ENCODE results near the gene GABPB2.

GABPB2 gene

DNA sequence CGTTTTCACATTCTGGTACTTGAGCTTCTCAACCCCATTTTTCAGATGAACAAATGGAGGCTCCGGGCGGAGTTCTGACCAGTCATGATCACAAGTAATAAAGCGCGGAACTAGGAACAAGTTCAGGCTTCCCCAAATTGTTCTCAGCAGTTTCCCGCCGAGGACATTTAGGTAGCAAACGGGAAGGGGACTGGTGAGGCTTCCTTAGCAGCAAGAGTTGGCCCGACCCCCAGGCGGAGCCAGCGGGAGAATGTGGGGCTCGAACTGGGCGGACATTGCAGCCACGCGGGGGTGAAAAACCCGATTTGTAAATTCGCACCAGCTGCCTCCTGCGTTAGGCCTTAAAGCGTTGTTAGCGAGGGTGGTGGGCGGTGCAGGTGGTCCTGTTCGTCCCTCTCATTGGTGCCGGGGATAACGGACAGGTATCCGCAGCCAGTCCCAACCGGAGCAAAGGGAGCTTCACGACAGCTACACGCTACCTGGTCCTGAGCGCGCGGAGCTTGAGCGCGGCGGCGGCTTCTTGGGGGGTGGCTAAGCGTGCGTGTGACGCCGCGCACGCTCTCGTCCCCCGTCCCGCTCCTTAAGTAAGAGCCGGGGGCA, 60.5 kb downstream of the GABPB2 start:
- H3K79me2 ChIP-seq (ENCODE audit: low read length), result no peaks in the 10 kb centered on the region
- no peak overlapping the region for H2AFZ ChIP-seq (ENCODE audit: low read depth, low read length)
- no peak overlapping the region for H3K27ac ChIP-seq (ENCODE audit: low read length)
- no peak overlapping the region for H3K4me3 ChIP-seq (ENCODE audit: low read length)
- H3K4me1 ChIP-seq (ENCODE audit: low read length), result no peaks in the 10 kb centered on the region
- H3K36me3 ChIP-seq (replicated peaks; ENCODE audit: low read depth, low read length), result no peaks in the 10 kb centered on the region
- TF ChIP-seq, protein P1, sequence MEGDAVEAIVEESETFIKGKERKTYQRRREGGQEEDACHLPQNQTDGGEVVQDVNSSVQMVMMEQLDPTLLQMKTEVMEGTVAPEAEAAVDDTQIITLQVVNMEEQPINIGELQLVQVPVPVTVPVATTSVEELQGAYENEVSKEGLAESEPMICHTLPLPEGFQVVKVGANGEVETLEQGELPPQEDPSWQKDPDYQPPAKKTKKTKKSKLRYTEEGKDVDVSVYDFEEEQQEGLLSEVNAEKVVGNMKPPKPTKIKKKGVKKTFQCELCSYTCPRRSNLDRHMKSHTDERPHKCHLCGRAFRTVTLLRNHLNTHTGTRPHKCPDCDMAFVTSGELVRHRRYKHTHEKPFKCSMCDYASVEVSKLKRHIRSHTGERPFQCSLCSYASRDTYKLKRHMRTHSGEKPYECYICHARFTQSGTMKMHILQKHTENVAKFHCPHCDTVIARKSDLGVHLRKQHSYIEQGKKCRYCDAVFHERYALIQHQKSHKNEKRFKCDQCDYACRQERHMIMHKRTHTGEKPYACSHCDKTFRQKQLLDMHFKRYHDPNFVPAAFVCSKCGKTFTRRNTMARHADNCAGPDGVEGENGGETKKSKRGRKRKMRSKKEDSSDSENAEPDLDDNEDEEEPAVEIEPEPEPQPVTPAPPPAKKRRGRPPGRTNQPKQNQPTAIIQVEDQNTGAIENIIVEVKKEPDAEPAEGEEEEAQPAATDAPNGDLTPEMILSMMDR (IDR thresholded peaks at IDR 0.05; ENCODE audit: low read depth, low read length), result no peak
- TF ChIP-seq EZH2phosphoT487 (IDR thresholded peaks at IDR 0.05; ENCODE audit: low read depth), result no peak
- no peak overlapping the region for H3K4me2 ChIP-seq (ENCODE audit: low read length)
- H3K9ac ChIP-seq (ENCODE audit: low read length), result no peak overlapping the region
- no peaks in the 10 kb centered on the region for H4K20me1 ChIP-seq (ENCODE audit: insufficient read depth, low read length)
- no peaks in the 10 kb centered on the region for H3K27me3 ChIP-seq (ENCODE audit: low read depth, low read length)
- no peaks in the 10 kb centered on the region for H3K9me3 ChIP-seq (ENCODE audit: insufficient read depth, low read length)

DNA sequence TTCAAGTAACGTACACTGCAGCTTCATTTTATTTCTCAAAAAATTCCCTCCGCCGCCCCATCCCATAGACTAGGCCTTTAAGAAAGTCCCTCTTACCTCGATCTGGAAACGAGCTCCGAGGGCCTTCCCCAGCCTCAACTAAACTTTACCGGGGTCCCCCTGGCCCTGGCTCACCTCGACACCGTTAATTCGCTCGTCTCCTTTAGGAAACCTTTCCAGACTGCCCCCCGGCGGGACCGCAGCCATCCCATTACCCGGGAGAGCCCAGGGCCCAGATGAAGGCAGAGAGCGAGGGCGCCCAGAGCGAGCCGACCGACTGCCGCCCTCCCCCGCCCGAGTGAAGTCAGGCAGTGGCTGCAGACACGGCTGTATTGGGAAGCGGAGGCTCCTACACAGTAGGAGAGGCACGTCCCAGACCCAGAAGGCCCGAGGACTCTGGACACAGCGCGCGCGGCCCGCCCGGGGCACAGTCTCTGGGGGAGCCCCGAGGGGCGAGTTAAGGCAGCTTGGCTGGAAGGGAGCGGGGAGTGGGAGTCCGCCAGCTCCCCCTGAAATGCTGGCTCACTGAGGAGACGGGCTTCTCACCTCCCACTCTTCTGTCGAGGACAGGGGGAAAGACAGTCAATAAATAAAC, 61.3 kb downstream of the GABPB2 start:
- no peaks in the 10 kb centered on the region for H3K36me3 ChIP-seq (replicated peaks; ENCODE audit: low read depth, low read length)
- TF ChIP-seq, protein P1 (IDR thresholded peaks at IDR 0.05; ENCODE audit: low read depth, low read length), result no peak
- no peak for TF ChIP-seq EZH2phosphoT487 (IDR thresholded peaks at IDR 0.05; ENCODE audit: low read depth)
- no peaks in the 10 kb centered on the region for H3K27me3 ChIP-seq (ENCODE audit: low read depth, low read length)
- H3K4me2 ChIP-seq (ENCODE audit: low read length), result no peak overlapping the region
- no peaks in the 10 kb centered on the region for H4K20me1 ChIP-seq (ENCODE audit: insufficient read depth, low read length)
- H3K79me2 ChIP-seq (ENCODE audit: low read length), result no peaks in the 10 kb centered on the region
- no peak overlapping the region for H3K27ac ChIP-seq (ENCODE audit: low read length)
- no peak overlapping the region for H3K9ac ChIP-seq (ENCODE audit: low read length)
- no peak overlapping the region for H3K4me3 ChIP-seq (ENCODE audit: low read length)
- H3K4me1 ChIP-seq (ENCODE audit: low read length), result no peaks in the 10 kb centered on the region
- no peaks in the 10 kb centered on the region for H3K9me3 ChIP-seq (ENCODE audit: insufficient read depth, low read length)
- no peak overlapping the region for H2AFZ ChIP-seq (ENCODE audit: low read depth, low read length)

GRCh38 chr1:151132335-151133017, 61.9 kb downstream of the GABPB2 start:
- no peak for TF ChIP-seq EZH2phosphoT487 (IDR thresholded peaks at IDR 0.05; ENCODE audit: low read depth)
- TF ChIP-seq, protein P1 (IDR thresholded peaks at IDR 0.05; ENCODE audit: low read depth, low read length), result no peak
- no peaks in the 10 kb centered on the region for H3K36me3 ChIP-seq (replicated peaks; ENCODE audit: low read depth, low read length)
- no peaks in the 10 kb centered on the region for H3K79me2 ChIP-seq (ENCODE audit: low read length)
- H4K20me1 ChIP-seq (ENCODE audit: insufficient read depth, low read length), result no peaks in the 10 kb centered on the region
- no peak overlapping the region for H3K27ac ChIP-seq (ENCODE audit: low read length)
- H3K9me3 ChIP-seq (ENCODE audit: insufficient read depth, low read length), result no peaks in the 10 kb centered on the region
- H3K4me3 ChIP-seq (ENCODE audit: low read length), result no peak overlapping the region
- no peaks in the 10 kb centered on the region for H3K4me1 ChIP-seq (ENCODE audit: low read length)
- H3K4me2 ChIP-seq (ENCODE audit: low read length), result no peak overlapping the region
- no peak overlapping the region for H2AFZ ChIP-seq (ENCODE audit: low read depth, low read length)
- H3K27me3 ChIP-seq (ENCODE audit: low read depth, low read length), result no peaks in the 10 kb centered on the region
- H3K9ac ChIP-seq (ENCODE audit: low read length), result no peak overlapping the region

DNA sequence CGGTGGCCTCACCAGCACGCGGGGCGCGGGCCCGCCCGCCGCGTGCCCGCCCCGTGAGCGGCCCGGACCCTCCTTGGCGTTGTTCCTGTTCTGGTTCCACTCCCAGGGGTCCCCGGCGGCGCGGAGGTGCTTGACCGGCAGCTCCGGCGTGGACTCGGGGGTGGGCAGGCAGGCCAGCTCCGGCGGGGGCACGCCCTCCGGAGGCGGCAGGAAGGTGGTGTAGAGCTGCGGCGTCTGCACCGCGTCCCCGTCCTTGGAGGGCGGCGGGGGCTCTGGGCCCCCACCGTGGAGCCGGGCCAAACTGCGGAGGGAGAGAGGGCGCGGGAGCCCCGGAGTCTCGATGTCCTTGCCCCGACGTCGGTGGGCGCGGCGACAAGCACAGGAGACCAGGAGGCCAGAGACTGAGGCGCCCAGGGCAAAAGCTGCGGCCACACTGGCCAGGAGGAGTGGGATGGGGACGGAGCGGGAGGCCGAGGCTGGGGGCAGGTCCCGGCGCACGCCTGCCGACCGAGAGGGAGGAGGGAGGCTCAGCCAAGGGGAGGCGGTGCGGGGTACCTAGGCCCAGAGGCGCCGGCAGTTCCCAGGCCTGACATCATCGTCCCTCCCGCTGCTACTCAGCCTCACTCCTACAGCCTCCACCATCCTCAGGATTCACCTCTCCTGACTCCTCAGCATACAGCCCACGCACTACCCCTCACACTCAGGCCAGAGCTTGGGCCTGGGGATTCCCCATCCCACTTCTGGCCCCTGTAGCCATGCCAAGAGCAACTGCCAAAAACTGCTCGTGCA, 62.7 kb downstream of the GABPB2 start:
- no peak overlapping the region for H3K4me2 ChIP-seq (ENCODE audit: low read length)
- no peak overlapping the region for H2AFZ ChIP-seq (ENCODE audit: low read depth, low read length)
- H3K4me1 ChIP-seq (ENCODE audit: low read length), result no peaks in the 10 kb centered on the region
- no peak overlapping the region for H3K9ac ChIP-seq (ENCODE audit: low read length)
- no peaks in the 10 kb centered on the region for H4K20me1 ChIP-seq (ENCODE audit: insufficient read depth, low read length)
- H3K79me2 ChIP-seq (ENCODE audit: low read length), result no peaks in the 10 kb centered on the region
- TF ChIP-seq EZH2phosphoT487 (IDR thresholded peaks at IDR 0.05; ENCODE audit: low read depth), result no peak
- TF ChIP-seq, protein P1 (IDR thresholded peaks at IDR 0.05; ENCODE audit: low read depth, low read length), result no peak
- no peaks in the 10 kb centered on the region for H3K9me3 ChIP-seq (ENCODE audit: insufficient read depth, low read length)
- no peak overlapping the region for H3K4me3 ChIP-seq (ENCODE audit: low read length)
- no peaks in the 10 kb centered on the region for H3K36me3 ChIP-seq (replicated peaks; ENCODE audit: low read depth, low read length)
- no peaks in the 10 kb centered on the region for H3K27me3 ChIP-seq (ENCODE audit: low read depth, low read length)
- no peak overlapping the region for H3K27ac ChIP-seq (ENCODE audit: low read length)
